CD14-positive monocyte (primary cell): Measurements from ENCODE around the gene SLC22A23. TPM values are rescaled to one million over a fixed set of nuclear protein-coding genes. Genes with fewer than 3 reads are reported as not detected.

Source experiments
- DNase-seq, 3 donors: peaks; one replicate each; pipeline ENCODE4 v3.0.0-alpha.2; 2011 to 2022
- H2AFZ ChIP-seq: 2 replicates; pipeline ENCODE4 v1.6.0; 2012; ENCODE audit warnings: mild to moderate bottlenecking, low read depth, low read length, inconsistent platforms; ENCODE audit not compliant: insufficient read depth, poor library complexity, severe bottlenecking
- H3K27ac ChIP-seq, 2 donors: 1 replicate in 1 of 2; 2 replicates in 1 of 2; pipeline ENCODE4 v1.5.1; 2012 to 2013; ENCODE audit warnings: low read length in 2 of 2, control low read depth in 1 of 2, inconsistent platforms in 1 of 2, low read depth in 1 of 2, mild to moderate bottlenecking in 1 of 2
- H3K27me3 ChIP-seq, 2 donors: one replicate each; pipeline versions ENCODE4 v1.6.0 to v1.6.1; 2011 to 2013; ENCODE audit warnings: low read length in 2 of 2; ENCODE audit not compliant: control insufficient read depth in 2 of 2, insufficient read depth in 2 of 2
- H3K36me3 ChIP-seq, 2 donors: replicated peaks in 1 of 2; 1 replicate in 1 of 2; 2 replicates in 1 of 2; pipeline versions ENCODE4 v1.5.1 to v1.6.1; 2012 to 2013; ENCODE audit warnings: low read length in 2 of 2, control low read depth in 1 of 2, inconsistent platforms in 1 of 2, mild to moderate bottlenecking in 1 of 2; ENCODE audit not compliant: insufficient read depth in 2 of 2, control insufficient read depth in 1 of 2
- H3K4me1 ChIP-seq, 2 donors: 1 replicate in 1 of 2; 2 replicates in 1 of 2; pipeline versions ENCODE4 v1.5.1 to v1.6.1; 2012 to 2013; ENCODE audit warnings: low read length in 2 of 2, control low read depth in 1 of 2, inconsistent platforms in 1 of 2, mild to moderate bottlenecking in 1 of 2, moderate library complexity in 1 of 2; ENCODE audit not compliant: insufficient read depth in 2 of 2, control insufficient read depth in 1 of 2
- H3K4me2 ChIP-seq: replicated peaks from 2 replicates; pipeline ENCODE3; 2012; ENCODE audit warnings: low read length, moderate library complexity, mild to moderate bottlenecking; ENCODE audit not compliant: poor library complexity, severe bottlenecking; ENCODE audit errors: extremely low read depth
- H3K4me3 ChIP-seq, 3 experiments: fragments of 200-600 bp in 1 of 3; sonication (generic) in 1 of 3; replicated peaks in 1 of 3; 1 replicate in 2 of 3; 2 replicates in 1 of 3; pipeline ENCODE4 v1.5.1; 2011 to 2013; ENCODE audit warnings: low read length in 3 of 3, mild to moderate bottlenecking in 3 of 3, control low read depth in 2 of 3, low read depth in 2 of 3, inconsistent platforms in 1 of 3, moderate library complexity in 1 of 3
- H3K79me2 ChIP-seq: 2 replicates; pipeline ENCODE4 v1.6.0; 2012; ENCODE audit warnings: mild to moderate bottlenecking, control low read depth, inconsistent platforms, low read length, moderate library complexity; ENCODE audit not compliant: insufficient read depth
- H3K9ac ChIP-seq: 2 replicates; pipeline ENCODE4 v1.6.0; 2017; ENCODE audit warnings: low read length, mild to moderate bottlenecking; ENCODE audit not compliant: insufficient read depth, poor library complexity, severe bottlenecking
- H3K9me3 ChIP-seq, 2 donors: replicated peaks in 1 of 2; 1 replicate in 1 of 2; 2 replicates in 1 of 2; pipeline versions ENCODE4 v1.5.1 to v1.6.1; 2012 to 2013; ENCODE audit warnings: low read length in 2 of 2, control low read depth in 1 of 2; ENCODE audit not compliant: control insufficient read depth in 1 of 2, insufficient read depth in 1 of 2
- H4K20me1 ChIP-seq: 2 replicates; pipeline ENCODE4 v1.6.0; 2012; ENCODE audit warnings: mild to moderate bottlenecking, low read length, control low read depth, moderate library complexity; ENCODE audit not compliant: insufficient read depth
- H3K27ac Mint-ChIP-seq, 7 donors: one replicate each; pipeline ENCODE4 v1.8.0; 2020; ENCODE audit warnings: mild to moderate bottlenecking in 7 of 7, mixed read lengths in 7 of 7, moderate library complexity in 6 of 7, inconsistent platforms in 2 of 7
- H3K27me3 Mint-ChIP-seq, 3 donors: one replicate each; pipeline ENCODE4 v1.8.0; 2021 to 2022; ENCODE audit warnings: low read depth in 3 of 3, mild to moderate bottlenecking in 3 of 3, mixed read lengths in 3 of 3, moderate library complexity in 3 of 3, inconsistent platforms in 1 of 3
- H3K36me3 Mint-ChIP-seq, 2 donors: one replicate each; pipeline ENCODE4 v1.8.0; 2020; ENCODE audit warnings: mixed read lengths in 2 of 2, inconsistent platforms in 1 of 2, mild to moderate bottlenecking in 1 of 2
- H3K4me1 Mint-ChIP-seq: one replicate; pipeline ENCODE4 v1.8.0; 2020; ENCODE audit warnings: mild to moderate bottlenecking, mixed read lengths
- H3K4me3 Mint-ChIP-seq, 2 donors: one replicate each; pipeline ENCODE4 v1.8.0; 2020; ENCODE audit warnings: mild to moderate bottlenecking in 2 of 2, mixed read lengths in 2 of 2, moderate library complexity in 1 of 2
- H3K9me3 Mint-ChIP-seq, 7 donors: one replicate each; pipeline ENCODE4 v1.8.0; 2020 to 2022; ENCODE audit warnings: mixed read lengths in 7 of 7, mild to moderate bottlenecking in 6 of 7, moderate library complexity in 6 of 7, inconsistent platforms in 2 of 7
- WGBS: methylation state at CpG from one replicate; pipeline ENCODE4 v1.1.5; 2013; ENCODE audit warnings: missing lambda C conversion rate; ENCODE audit not compliant: insufficient coverage; 5-methylcytosine and 5-hydroxymethylcytosine counted together
- intact Hi-C, 2 donors: fragments of 100-400 bp; cut with micrococcal nuclease; formaldehyde crosslinking; loops; one replicate each; pipeline versions ENCODE4 v1.15.0 to v1.15.1; 2023
- polyA plus RNA-seq, 3 donors: library from polyadenylated mRNA; depleted of rRNA in 1 of 3; unstranded in 2 of 3; stranded (reverse) in 1 of 3; fragments of 300-500 nt in 2 of 3; fragments of >200 nt in 1 of 3; fragmentation: Illumina TruSeq in 2 of 3; gene quantifications; 1 replicate in 2 of 3; 2 replicates in 1 of 3; pipeline ENCODE4 v1.2.3, GENCODE V29; 2012 to 2021
- TF ChIP-seq, protein P1 (sequence below): fragments of 200-600 bp; IDR thresholded peaks from one replicate; pipeline ENCODE4 v1.8.0; 2022; ENCODE audit warnings: antibody characterized with exemption, mild to moderate bottlenecking

SLC22A23 gene
- polyA plus RNA-seq, 3 donors, result 0.08 TPM; not detected in 2

DNA sequence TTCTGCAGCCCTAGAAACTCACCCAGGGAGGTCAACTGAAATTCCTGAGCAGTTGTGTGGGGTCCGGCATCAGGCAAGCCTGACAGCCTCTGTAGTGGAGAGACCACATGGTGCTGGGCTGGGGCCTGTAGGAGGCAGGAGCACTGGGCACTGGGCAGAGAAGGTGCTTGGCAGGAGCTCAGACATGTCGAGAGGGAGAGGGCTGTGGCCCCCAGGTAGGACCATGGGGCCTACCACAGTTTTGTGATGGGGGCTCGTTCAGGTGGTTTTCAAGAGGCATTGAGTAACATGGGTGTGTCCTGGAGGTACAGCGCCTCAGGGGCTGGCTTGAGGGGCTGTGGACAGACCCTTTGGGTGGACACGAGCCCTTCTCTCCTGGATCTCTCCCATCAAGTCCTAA lies 15.9 kb downstream of the SLC22A23 start:
- Histone ChIP-seq H3K36me3 (no peaks in the 10 kb centered on the region), H3K9ac (no peak overlapping the region), H3K4me2 (no peak overlapping the region), H3K9me3 (no peaks in the 10 kb centered on the region), H2AFZ (no peak overlapping the region), H4K20me1 (no peaks in the 10 kb centered on the region), H3K27ac (no peak overlapping the region), H3K27me3 (no peaks in the 10 kb centered on the region), H3K4me1 (no peaks in the 10 kb centered on the region), H3K4me3 (no peak overlapping the region), H3K79me2 (no peaks in the 10 kb centered on the region)
- Mint-ChIP-seq H3K27me3 (peaks cover 4 to 8% (median 5%) of the 10 kb centered on the region in 3 donors), H3K9me3 (no peaks in the 10 kb centered on the region), H3K4me3 (no peak overlapping the region), H3K36me3 (no peaks in the 10 kb centered on the region), H3K4me1 (no peaks in the 10 kb centered on the region), H3K27ac (no peak overlapping the region)
- intact Hi-C loops, result no loop called here
- DNase-seq, result no peak
- WGBS, result 94% methylated on average over 3 of the region's 5 CpGs
- TF ChIP-seq, protein P1, sequence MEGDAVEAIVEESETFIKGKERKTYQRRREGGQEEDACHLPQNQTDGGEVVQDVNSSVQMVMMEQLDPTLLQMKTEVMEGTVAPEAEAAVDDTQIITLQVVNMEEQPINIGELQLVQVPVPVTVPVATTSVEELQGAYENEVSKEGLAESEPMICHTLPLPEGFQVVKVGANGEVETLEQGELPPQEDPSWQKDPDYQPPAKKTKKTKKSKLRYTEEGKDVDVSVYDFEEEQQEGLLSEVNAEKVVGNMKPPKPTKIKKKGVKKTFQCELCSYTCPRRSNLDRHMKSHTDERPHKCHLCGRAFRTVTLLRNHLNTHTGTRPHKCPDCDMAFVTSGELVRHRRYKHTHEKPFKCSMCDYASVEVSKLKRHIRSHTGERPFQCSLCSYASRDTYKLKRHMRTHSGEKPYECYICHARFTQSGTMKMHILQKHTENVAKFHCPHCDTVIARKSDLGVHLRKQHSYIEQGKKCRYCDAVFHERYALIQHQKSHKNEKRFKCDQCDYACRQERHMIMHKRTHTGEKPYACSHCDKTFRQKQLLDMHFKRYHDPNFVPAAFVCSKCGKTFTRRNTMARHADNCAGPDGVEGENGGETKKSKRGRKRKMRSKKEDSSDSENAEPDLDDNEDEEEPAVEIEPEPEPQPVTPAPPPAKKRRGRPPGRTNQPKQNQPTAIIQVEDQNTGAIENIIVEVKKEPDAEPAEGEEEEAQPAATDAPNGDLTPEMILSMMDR, result no peak

DNA sequence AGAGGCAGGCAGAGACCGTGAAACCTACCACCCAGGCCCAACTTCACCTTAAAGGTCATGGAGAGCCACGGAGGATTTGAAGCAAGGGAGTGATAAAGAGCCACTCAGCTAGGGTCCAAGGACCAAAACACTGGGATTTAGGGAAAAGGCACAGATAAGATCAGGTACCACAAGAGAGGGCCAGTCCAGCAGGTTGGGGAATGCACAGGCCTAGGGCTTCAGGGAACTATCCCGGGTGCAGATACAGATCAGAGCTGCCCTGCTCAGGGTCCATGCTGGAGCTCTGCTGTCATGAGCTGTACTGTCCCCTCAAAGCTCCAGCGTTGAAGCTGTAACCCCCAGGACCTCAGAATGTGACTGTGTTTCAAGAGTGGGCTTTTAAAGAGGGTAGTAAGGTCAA lies 16.9 kb downstream of the SLC22A23 start:
- intact Hi-C loops, result no loop called here
- 94% methylated on average over 3 of the region's 4 CpGs for WGBS
- H3K36me3 Mint-ChIP-seq, result no peaks in the 10 kb centered on the region
- Histone ChIP-seq H3K4me2 (no peak overlapping the region), H3K27me3 (no peaks in the 10 kb centered on the region), H3K4me3 (no peak overlapping the region), H3K79me2 (no peaks in the 10 kb centered on the region), H3K9ac (no peak overlapping the region), H4K20me1 (no peaks in the 10 kb centered on the region), H3K27ac (no peak overlapping the region), H3K36me3 (no peaks in the 10 kb centered on the region), H3K4me1 (no peaks in the 10 kb centered on the region), H2AFZ (no peak overlapping the region), H3K9me3 (no peaks in the 10 kb centered on the region)
- H3K27me3 Mint-ChIP-seq, result peaks cover 4 to 10% (median 10%) of the 10 kb centered on the region in 3 donors
- no peak for DNase-seq
- TF ChIP-seq, protein P1, result no peak
- H3K27ac Mint-ChIP-seq, result peak overlapping the region in 1 of 7 donors; percentile 37
- H3K4me3 Mint-ChIP-seq, result no peak overlapping the region
- H3K9me3 Mint-ChIP-seq, result no peaks in the 10 kb centered on the region
- H3K4me1 Mint-ChIP-seq, result no peaks in the 10 kb centered on the region
